Type B pancreatic cell (in vitro differentiated cells): Measurements from ENCODE around the gene BLTP2. TPM values are rescaled to one million over a fixed set of nuclear protein-coding genes. Genes with fewer than 3 reads are reported as not detected.
"Not testable (repeated sequence)": the region's sequence is repeated elsewhere in the genome, so short reads cannot be mapped to it uniquely, and the experiment has no call there.

Experiments used
- DNase-seq: peaks from one replicate; pipeline ENCODE4 v3.0.0; 2021; ENCODE audit warnings: mixed read lengths; ENCODE audit not compliant: unreplicated experiment; ENCODE audit errors: extremely low spot score
- H3K27ac Mint-ChIP-seq: 2 replicates; pipeline ENCODE4 v1.8.0; 2021; ENCODE audit warnings: mild to moderate bottlenecking, mixed read lengths
- H3K27me3 Mint-ChIP-seq: 2 replicates; pipeline ENCODE4 v1.8.0; 2021; ENCODE audit warnings: mixed read lengths
- H3K36me3 Mint-ChIP-seq: 2 replicates; pipeline ENCODE4 v1.8.0; 2021; ENCODE audit warnings: mixed read lengths
- H3K4me1 Mint-ChIP-seq: one replicate; pipeline ENCODE4 v1.8.0; 2021; ENCODE audit warnings: mixed read lengths; ENCODE audit not compliant: unreplicated experiment
- H3K4me3 Mint-ChIP-seq: 2 replicates; pipeline ENCODE4 v1.8.0; 2021; ENCODE audit warnings: mild to moderate bottlenecking, mixed read lengths
- H3K9me3 Mint-ChIP-seq: 2 replicates; pipeline ENCODE4 v1.8.0; 2021; ENCODE audit warnings: mixed read lengths
- CTCF ChIP-seq: fragments of 200-600 bp; sonication (generic); conservative IDR thresholded peaks from 2 replicates; pipeline ENCODE4 v1.5.0; 2021; ENCODE audit warnings: antibody characterized with exemption, mild to moderate bottlenecking
- total RNA-seq: library from RNA; stranded (reverse); gene quantifications from 2 replicates; pipeline ENCODE4 v1.2.1, GENCODE V29; 2021; ENCODE audit warnings: low replicate concordance

Gene BLTP2
- total RNA-seq, 1 donor from 2014 or later = 151 TPM

- no peak for TF ChIP-seq CTCF
- Mint-ChIP-seq H3K4me1 (peaks cover 32% of the 10 kb centered on the region), H3K27ac (peak overlapping the region; percentile 68), H3K9me3 (no peaks in the 10 kb centered on the region), H3K36me3 (peaks cover 23% of the 10 kb centered on the region), H3K27me3 (no peaks in the 10 kb centered on the region), H3K4me3 (peak overlapping the region; percentile 2)
- DNase-seq = no peak
These were observed 22.9 kb upstream of the BLTP2 start for GRCh38 chr17:28667870-28668269.

- Mint-ChIP-seq H3K9me3 (no peaks in the 10 kb centered on the region), H3K4me3 (no peak overlapping the region), H3K4me1 (peaks cover 40% of the 10 kb centered on the region), H3K36me3 (peaks cover 18% of the 10 kb centered on the region), H3K27ac (no peak overlapping the region), H3K27me3 (no peaks in the 10 kb centered on the region)
- TF ChIP-seq CTCF = no peak
- no peak for DNase-seq
These were observed 21.0 kb upstream of the BLTP2 start for GRCh38 chr17:28665994-28666393.

DNA sequence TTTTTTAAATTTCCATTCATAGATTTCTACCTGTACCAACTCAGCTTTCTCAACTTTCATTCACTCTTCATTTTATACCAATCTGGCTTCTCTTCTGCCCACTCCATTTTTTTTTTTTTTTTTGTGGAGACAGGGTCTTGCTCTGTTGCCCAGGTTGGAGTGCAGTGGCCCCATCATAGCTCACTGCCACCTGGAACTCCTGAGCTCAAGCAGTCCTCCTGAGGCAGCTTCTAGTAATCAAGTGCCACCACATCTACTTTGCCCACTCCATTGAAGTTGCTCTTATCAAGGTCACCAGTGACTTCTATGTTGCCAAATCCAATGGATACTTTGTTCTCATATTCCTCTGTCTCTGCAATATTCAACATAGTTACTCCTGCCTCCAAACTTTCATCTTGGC lies 18.8 kb upstream of the BLTP2 start:
- peaks cover 20% of the 10 kb centered on the region for H3K36me3 Mint-ChIP-seq
- no peak for TF ChIP-seq CTCF
- no peaks in the 10 kb centered on the region for H3K9me3 Mint-ChIP-seq
- peaks cover 44% of the 10 kb centered on the region for H3K4me1 Mint-ChIP-seq
- peak overlapping the region; percentile 100 for H3K4me3 Mint-ChIP-seq
- peak overlapping the region; percentile 99 for H3K27ac Mint-ChIP-seq
- no peak for DNase-seq
- no peaks in the 10 kb centered on the region for H3K27me3 Mint-ChIP-seq

DNA sequence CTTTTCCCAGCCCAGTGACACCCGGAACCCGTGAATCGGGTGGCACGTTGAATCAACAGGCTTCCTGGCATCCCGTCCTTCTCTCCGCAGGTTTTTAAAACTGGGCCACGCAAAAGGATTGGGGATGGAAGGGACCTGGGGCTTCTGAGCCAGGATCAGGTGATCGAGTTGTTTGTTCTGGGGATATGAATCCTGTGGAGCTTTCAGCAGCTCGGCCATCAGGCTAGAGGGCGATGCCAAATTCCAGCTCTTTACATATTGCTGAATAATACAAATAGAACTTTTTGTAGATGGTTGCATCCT lies 17.5 kb upstream of the BLTP2 start:
- no peak for TF ChIP-seq CTCF
- H3K27me3 Mint-ChIP-seq = no peaks in the 10 kb centered on the region
- no peak for DNase-seq
- no peaks in the 10 kb centered on the region for H3K9me3 Mint-ChIP-seq
- H3K36me3 Mint-ChIP-seq = peaks cover 22% of the 10 kb centered on the region
- H3K27ac Mint-ChIP-seq = peak overlapping the region; percentile 99
- H3K4me1 Mint-ChIP-seq = peaks cover 32% of the 10 kb centered on the region
- peak overlapping the region; percentile 100 for H3K4me3 Mint-ChIP-seq

DNA sequence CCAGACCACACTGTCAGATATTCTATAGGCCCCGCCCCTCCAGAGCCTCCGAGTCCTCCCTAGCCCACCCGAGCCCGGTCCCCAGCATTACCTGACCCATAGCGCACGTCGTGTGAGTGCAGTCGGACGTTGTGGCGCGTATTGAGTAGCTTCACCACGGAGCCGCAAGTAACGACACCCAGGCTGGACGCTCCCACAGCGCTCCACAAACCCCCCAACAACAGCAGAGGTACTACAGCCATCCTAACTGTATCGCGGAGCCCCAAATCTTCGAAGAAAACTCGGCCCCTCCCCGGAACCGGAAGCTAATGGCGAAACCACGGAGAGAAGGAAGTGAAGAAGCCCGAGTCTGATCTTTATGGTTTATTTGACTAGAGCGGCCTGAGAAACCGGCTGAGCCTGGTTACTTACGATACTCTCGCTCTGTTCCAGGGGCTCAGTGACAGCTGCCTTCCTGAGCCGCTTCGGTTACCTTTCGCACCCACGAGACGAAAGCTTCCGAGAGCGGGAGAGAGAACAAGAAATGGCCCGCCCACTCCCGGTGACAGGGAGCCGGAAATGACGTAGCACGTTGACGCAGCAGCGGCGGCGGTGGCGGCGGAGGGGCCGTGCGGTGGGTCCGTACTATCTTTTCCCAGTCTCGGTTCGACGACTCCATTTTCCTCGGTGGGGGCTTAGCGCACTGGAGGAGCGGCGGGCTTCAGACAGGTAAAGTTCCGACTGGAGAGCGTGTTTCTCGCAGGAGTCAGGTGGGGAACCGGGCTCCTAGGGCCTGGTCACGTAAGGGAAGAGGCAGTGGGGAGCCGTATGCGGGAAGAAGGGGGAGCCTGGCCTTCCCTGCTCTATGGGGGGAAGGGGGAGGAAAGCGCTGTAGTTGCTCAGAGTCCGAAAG lies 16.9 kb upstream of the BLTP2 start, which contains the start of the genes SDF2 and SUPT6H:
Gene SDF2, minus strand, starts transcription at position 272 of the 892 bp plus-strand sequence. Its CDS starts 30 bp downstream, at position 242.
Gene SUPT6H, plus strand, starts transcription at position 571 of the 892 bp plus-strand sequence. CDS start 11,197 bp downstream, outside the sequence.
- peaks cover 20% of the 10 kb centered on the region for H3K36me3 Mint-ChIP-seq
- TF ChIP-seq CTCF = no peak
- no peaks in the 10 kb centered on the region for H3K27me3 Mint-ChIP-seq
- H3K27ac Mint-ChIP-seq = peak within 1 kb of the TSS; percentile 99
- DNase-seq = peak; percentile 93
- H3K9me3 Mint-ChIP-seq = no peaks in the 10 kb centered on the region
- H3K4me1 Mint-ChIP-seq = peaks cover 31% of the 10 kb centered on the region
- H3K4me3 Mint-ChIP-seq = peak within 1 kb of the TSS; percentile 100

- not testable (repeated sequence) for H3K27me3 Mint-ChIP-seq, DNase-seq, H3K4me3 Mint-ChIP-seq, H3K9me3 Mint-ChIP-seq
- Mint-ChIP-seq H3K36me3 (peaks cover 18% of the 10 kb centered on the region), H3K4me1 (peaks cover 25% of the 10 kb centered on the region), H3K27ac (peak overlapping the region; percentile 51)
These were observed 14.5 kb upstream of the BLTP2 start for GRCh38 chr17:28659497-28659881.

GRCh38 chr17:28658766-28659496 lies 14.0 kb upstream of the BLTP2 start:
- peaks cover 22% of the 10 kb centered on the region for H3K4me1 Mint-ChIP-seq
- H3K27me3 Mint-ChIP-seq, DNase-seq, H3K27ac Mint-ChIP-seq, H3K9me3 Mint-ChIP-seq, H3K4me3 Mint-ChIP-seq: not testable (repeated sequence)
- H3K36me3 Mint-ChIP-seq = peaks cover 18% of the 10 kb centered on the region

DNA sequence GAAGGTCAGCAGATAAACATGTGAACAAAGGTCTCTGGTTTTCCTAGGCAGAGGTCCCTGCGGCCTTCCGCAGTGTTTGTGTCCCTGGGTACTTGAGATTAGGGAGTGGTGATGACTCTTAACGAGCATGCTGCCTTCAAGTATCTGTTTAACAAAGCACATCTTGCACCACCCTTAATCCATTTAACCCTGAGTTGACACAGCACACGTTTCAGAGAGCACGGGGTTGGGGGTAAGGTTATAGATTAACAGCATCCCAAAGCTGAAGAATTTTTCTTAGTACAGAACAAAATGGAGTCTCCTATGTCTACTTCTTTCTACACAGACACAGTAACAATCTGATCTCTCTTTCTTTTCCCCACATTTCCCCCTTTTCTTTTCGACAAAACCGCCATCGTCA lies 13.4 kb upstream of the BLTP2 start:
- H3K4me3 Mint-ChIP-seq, H3K27me3 Mint-ChIP-seq, H3K27ac Mint-ChIP-seq, H3K9me3 Mint-ChIP-seq, DNase-seq: not testable (repeated sequence)
- H3K36me3 Mint-ChIP-seq = peaks cover 18% of the 10 kb centered on the region
- peaks cover 16% of the 10 kb centered on the region for H3K4me1 Mint-ChIP-seq
